Chondrocyte (in vitro differentiated cells): Measurements from ENCODE around the gene GNG2. TPM values are rescaled to one million over a fixed set of nuclear protein-coding genes. Genes with fewer than 3 reads are reported as not detected.

Experiments
- DNase-seq: peaks from one replicate; pipeline ENCODE4 v3.0.0; 2021; ENCODE audit warnings: mixed read lengths, low spot score
- H3K27ac Mint-ChIP-seq: one replicate; pipeline ENCODE4 v1.8.0; 2021; ENCODE audit warnings: mild to moderate bottlenecking, moderate library complexity, mixed read lengths; ENCODE audit not compliant: unreplicated experiment
- H3K27me3 Mint-ChIP-seq: 2 replicates; pipeline ENCODE4 v1.8.0; 2021; ENCODE audit warnings: low read depth, mixed read lengths
- H3K36me3 Mint-ChIP-seq: 2 replicates; pipeline ENCODE4 v1.8.0; 2021; ENCODE audit warnings: low read depth, mixed read lengths
- H3K4me1 Mint-ChIP-seq: 2 replicates; pipeline ENCODE4 v1.8.0; 2021; ENCODE audit warnings: low read depth, mild to moderate bottlenecking, mixed read lengths
- H3K4me3 Mint-ChIP-seq: one replicate; pipeline ENCODE4 v1.8.0; 2021; ENCODE audit warnings: mild to moderate bottlenecking, moderate library complexity, mixed read lengths; ENCODE audit not compliant: unreplicated experiment
- H3K9me3 Mint-ChIP-seq: 2 replicates; pipeline ENCODE4 v1.8.0; 2021; ENCODE audit warnings: low read depth, mixed read lengths
- total RNA-seq: library from RNA; stranded (reverse); gene quantifications from 3 replicates; pipeline ENCODE4 v1.2.1, GENCODE V29; 2021
- TF ChIP-seq, protein P1 (sequence below): fragments of 200-600 bp; sonication (generic); IDR thresholded peaks from 2 replicates; pipeline ENCODE4 v1.5.0; 2021; ENCODE audit warnings: antibody characterized with exemption, mild to moderate bottlenecking, moderate library complexity

GNG2 gene
- total RNA-seq, 1 donor from 2014 or later = 2.4 TPM

DNA sequence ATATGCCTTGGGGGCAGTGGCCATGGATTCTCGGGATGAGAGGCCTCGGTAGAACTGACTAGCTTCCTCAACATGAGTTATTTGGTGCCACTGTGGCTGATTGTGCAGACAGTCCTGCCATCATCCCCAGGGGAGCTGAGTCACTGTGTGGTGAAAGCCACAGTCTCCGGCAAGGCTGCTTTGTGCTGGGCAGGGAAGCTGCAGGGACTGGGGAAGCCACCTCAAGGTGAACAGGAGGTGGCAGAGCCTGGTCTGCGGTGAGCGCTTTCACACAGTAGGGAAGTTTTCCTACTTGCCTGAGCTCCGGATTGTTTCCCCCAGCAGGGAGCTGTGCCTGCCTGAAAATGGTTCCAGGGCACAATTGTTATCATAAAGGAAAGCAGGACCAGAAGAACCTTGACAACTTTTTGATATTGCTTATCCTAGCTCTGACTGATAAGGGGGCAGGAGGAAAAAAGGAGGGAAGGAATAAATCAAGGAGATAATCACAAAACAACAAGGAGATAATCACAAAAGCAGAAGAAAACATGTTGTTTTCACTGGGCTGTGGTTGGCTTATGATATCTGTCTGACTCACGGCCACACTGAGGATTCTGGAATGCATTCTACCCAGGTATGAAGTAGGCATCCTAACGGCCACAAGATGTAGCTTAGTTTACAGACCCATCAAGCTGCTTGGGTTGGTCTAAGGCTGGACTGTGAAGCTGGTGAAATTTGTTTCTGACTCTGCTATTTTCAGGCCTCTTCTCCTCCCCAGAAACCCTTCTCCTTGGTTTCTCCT, 32.2 kb upstream of the GNG2 start:
- no peak overlapping the region for H3K27ac Mint-ChIP-seq

DNA sequence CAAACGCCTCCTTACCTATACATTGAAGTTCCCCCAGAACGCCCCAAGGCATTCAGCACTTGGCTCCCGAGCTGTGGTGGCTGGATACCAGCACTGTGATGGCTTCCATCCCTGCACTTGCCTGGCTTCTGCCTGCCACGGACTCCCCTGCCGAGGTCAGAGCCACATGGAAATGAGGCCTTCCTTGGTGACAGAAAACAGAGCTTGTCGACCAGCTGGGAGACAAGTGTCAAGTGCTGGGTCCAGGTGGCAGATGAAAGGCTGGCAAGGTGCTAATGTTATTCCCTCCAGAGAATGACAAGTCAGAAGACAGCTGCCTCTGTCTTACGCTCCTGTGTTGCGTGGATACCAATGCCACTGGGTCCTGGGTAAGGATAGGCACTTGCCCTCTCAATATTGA, 26.2 kb upstream of the GNG2 start:
- H3K27ac Mint-ChIP-seq = no peak overlapping the region
- H3K4me3 Mint-ChIP-seq = no peak overlapping the region
- no peak for DNase-seq
- H3K27me3 Mint-ChIP-seq = peaks cover 2% of the 10 kb centered on the region
- H3K36me3 Mint-ChIP-seq = peaks cover 2% of the 10 kb centered on the region
- TF ChIP-seq, protein P1, sequence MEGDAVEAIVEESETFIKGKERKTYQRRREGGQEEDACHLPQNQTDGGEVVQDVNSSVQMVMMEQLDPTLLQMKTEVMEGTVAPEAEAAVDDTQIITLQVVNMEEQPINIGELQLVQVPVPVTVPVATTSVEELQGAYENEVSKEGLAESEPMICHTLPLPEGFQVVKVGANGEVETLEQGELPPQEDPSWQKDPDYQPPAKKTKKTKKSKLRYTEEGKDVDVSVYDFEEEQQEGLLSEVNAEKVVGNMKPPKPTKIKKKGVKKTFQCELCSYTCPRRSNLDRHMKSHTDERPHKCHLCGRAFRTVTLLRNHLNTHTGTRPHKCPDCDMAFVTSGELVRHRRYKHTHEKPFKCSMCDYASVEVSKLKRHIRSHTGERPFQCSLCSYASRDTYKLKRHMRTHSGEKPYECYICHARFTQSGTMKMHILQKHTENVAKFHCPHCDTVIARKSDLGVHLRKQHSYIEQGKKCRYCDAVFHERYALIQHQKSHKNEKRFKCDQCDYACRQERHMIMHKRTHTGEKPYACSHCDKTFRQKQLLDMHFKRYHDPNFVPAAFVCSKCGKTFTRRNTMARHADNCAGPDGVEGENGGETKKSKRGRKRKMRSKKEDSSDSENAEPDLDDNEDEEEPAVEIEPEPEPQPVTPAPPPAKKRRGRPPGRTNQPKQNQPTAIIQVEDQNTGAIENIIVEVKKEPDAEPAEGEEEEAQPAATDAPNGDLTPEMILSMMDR = no peak
- peaks cover 15% of the 10 kb centered on the region for H3K9me3 Mint-ChIP-seq
- peaks cover 6% of the 10 kb centered on the region for H3K4me1 Mint-ChIP-seq

More for the DNA sequence above, 32.2 kb upstream of the GNG2 start:
- no peaks in the 10 kb centered on the region for H3K27me3 Mint-ChIP-seq
- peaks cover 2% of the 10 kb centered on the region for H3K36me3 Mint-ChIP-seq
- peaks cover 14% of the 10 kb centered on the region for H3K9me3 Mint-ChIP-seq
- no peak overlapping the region for H3K4me3 Mint-ChIP-seq
- H3K4me1 Mint-ChIP-seq = no peaks in the 10 kb centered on the region
- TF ChIP-seq, protein P1 = peak; percentile 12
- no peak for DNase-seq

DNA sequence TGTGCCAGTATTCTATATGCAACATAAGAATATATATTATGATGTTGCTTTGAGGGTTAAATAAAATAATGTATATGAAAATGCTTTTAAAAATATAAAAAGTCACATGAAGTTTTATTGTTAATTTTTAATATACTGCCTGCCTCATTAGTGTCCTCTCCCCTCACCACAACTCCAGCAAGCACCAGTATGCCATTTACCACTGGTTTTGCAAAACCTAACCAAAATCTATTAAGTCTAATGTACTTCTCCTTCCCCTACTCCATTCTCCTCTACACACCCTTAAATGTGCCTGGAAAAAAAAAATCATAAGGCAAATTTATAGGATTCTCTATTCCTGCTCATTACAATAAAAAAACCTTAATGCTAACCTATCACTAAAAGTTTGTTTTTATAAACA, 24.0 kb upstream of the GNG2 start:
- peaks cover 6% of the 10 kb centered on the region for H3K4me1 Mint-ChIP-seq
- TF ChIP-seq, protein P1 = no peak

DNA sequence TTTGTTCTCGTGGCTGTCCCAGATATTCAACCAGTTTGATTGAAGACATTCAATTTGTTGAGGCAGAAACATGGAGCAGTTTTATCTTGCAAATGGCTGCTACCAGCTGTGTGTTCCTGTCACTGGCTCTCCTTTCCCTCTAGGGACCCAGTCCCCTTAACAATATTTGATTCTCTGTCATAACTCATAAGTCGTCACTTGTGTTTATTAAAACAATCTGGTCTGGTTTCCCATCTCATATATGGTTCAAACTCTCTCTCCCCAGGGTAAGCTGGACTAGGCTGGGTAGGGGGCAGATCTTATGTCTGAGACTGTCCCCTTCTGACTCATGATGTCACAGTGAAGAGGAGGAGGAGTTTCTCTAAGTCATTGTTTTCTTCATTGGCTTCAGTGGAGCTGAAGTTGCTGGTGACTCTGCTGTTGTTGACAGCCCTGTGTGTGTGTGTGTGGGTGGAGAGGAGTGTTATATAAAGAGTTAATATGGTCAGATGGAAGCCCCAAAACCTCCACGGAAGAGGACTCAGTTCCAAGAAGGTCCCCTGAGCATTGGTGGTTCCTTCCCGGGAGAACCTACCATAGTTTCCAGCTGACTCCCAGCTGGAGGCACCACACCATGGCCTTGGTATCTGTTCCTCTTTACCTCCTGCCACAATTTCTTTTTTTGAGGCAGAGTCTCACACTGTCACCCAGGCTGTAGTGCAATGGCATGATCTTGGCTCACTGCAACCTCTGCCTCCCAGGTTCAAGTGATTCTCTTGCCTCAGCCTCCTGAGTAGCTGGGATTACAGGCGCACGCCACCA, 16.1 kb upstream of the GNG2 start:
- Mint-ChIP-seq H3K4me3 (no peak overlapping the region), H3K4me1 (peaks cover 3% of the 10 kb centered on the region), H3K27me3 (peaks cover 2% of the 10 kb centered on the region), H3K9me3 (no peaks in the 10 kb centered on the region), H3K36me3 (no peaks in the 10 kb centered on the region), H3K27ac (no peak overlapping the region)
- TF ChIP-seq, protein P1 = no peak
- no peak for DNase-seq

More for the DNA sequence above, 24.0 kb upstream of the GNG2 start:
- Mint-ChIP-seq H3K9me3 (peaks cover 15% of the 10 kb centered on the region), H3K36me3 (peaks cover 2% of the 10 kb centered on the region), H3K4me3 (no peak overlapping the region), H3K27ac (no peak overlapping the region), H3K27me3 (peaks cover 4% of the 10 kb centered on the region)
- no peak for DNase-seq

DNA sequence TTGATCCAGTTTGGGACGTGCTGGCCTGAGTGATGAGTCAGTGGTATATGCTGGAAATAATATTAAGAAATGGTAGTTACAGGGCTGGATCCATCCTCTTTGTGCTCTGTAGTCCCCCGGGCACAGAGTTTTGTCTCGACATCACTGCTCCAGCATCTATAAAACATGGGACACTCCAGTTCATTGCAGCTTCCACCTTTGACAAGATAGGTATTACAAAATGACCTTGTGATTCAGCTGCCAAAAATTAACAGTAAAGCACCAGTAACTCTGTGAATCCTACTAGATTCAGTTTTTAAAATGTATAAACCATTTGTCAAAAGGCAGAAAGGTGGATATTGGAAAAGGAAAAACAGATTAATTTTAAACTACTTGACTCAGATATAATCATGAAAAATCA, 14.6 kb upstream of the GNG2 start:
- Mint-ChIP-seq H3K36me3 (no peaks in the 10 kb centered on the region), H3K4me3 (no peak overlapping the region), H3K27me3 (no peaks in the 10 kb centered on the region), H3K27ac (no peak overlapping the region), H3K4me1 (peaks cover 3% of the 10 kb centered on the region), H3K9me3 (no peaks in the 10 kb centered on the region)
- no peak for DNase-seq
- TF ChIP-seq, protein P1 = no peak
